NCI-H748 (cell line): ENCODE measurements around the gene KIF18A.

Source experiments
- DNase-seq: peaks from one replicate; lab custom pipeline; 2025; ENCODE audit not compliant: unreplicated experiment; lab: John Stamatoyannopoulos, UW

The KIF18A gene

DNA sequence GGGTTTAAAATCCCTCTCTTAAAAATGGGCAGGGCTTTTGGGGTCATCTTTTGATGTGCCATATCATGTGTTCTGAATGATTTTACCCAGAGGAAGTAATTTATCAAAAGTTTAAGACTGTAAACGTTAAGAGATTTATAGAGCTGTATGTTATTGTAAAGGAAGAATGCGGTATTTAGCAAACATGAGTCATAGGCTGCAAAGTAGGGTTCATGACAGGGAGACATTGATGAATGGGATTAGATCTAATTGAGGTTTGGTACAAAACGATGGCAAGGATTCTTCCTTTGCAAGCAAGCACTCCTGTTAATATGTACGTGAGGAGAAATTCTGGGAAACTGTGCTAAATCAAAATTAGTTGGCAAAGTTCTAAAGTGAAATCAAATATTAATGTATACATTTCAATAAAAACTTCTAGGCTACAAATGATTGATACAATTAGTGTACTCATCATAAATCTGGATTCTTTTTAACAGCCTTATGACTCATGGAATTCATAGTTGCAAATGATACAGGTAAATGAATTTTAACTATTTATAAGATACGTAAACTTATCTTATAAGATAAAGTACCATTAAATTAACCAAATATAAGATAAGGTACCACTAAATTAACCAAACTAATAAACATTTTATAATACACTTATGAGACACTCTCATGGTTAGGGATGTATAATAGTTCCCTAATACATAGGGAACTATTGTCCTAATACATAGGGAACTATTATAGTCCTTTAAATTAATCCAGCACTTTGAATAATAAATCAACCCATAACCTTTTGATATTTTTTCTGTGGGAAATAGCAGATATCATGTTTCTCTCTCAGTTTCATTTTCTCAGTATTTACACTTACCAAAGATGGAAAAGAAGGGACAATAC, 58.4 kb downstream of the KIF18A start:
- DNase-seq = peak; percentile 3

- DNase-seq = no peak
Observed at GRCh38 chr11:28048812-28049211, 59.1 kb downstream of the KIF18A start.

DNA sequence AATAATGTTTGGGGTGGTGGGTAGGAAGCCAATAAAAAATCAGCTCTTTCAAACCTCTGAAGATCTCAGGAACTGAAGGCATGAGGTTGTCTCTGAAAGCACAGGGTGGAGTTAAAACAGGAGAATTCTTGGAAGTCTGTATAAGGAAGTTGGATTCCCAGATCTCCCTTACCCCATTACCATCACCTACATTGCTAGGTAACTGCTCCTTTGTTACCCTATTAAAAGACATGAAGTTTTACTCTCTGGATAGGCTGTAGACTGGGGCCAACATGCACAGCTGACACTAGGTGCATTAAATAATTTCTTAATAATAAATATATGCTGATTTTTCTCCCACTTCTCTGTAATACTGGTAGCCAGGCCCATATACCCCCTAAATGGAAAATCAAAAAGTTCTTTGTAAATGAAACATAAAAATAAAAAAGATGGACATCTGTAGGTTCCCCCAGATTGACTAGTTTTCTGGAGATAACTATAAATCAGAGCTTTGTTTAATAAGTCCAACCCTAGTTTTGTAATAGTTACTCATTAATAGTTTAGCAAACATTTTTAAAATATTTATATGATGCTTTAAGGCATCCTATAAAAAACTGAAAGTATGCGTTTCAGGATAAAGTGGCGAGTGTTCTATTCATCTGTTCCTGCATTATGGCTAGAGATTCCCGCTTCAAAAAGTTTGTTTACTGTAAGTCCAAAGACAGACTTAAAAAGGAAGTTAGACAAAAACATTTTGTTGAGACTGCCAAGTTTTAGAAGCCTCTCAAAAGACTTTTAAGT, 63.8 kb downstream of the KIF18A start:
- no peak for DNase-seq

- DNase-seq = no peak
Observed at GRCh38 chr11:28040384-28040783, 67.6 kb downstream of the KIF18A start.

GRCh38 chr11:28038775-28039174, 69.2 kb downstream of the KIF18A start:
- no peak for DNase-seq

DNA sequence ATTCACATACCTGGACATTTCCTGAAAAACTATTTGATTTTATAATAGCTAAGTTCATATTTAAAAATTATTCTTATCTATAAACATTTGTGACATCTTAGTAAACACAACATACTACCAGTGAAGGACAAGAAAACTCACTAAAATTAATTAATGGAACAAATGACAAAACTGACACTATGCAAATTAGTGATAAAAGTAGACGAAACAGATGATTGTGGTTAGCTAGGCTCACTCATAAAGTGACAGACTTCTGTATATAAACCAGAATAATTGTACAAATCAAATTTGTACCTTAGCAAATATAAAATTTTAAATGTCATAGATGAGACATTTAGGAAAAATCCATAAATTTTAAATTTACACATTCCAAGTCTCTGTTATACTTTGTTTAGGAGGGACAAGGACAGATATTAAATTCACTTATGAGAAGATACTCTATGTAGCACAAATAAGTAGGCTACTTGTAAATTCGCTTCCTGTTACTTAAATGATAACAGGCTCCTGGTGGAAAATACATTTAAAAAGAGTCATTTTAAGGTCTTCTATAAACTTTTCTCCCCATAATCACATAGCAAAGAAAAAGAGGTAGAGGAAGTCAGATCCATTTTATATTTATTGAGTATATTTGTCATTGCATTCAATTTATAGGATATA, 81.2 kb downstream of the KIF18A start:
- no peak for DNase-seq

GRCh38 chr11:28017816-28018215, 90.1 kb downstream of the KIF18A start:
- no peak for DNase-seq

- DNase-seq = no peak
Observed at GRCh38 chr11:28011813-28012212, 96.1 kb downstream of the KIF18A start.

DNA sequence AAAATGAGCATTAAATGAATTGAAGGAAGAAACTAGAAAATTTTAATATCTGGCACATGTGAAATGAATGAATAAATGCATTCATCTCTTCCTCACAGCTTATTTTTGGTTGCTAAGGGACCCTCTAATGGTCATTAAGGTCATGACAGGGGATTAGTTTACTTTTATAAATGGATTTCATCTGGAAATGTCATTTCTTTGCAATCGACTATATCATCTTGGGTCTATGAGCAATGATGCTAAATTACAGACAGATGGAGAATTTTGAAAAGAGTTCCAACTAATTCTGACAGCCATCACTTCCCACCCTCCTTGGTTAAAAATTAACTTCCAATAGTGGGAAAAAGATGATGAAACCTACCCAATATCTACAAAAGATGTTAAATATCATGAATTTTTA, 98.0 kb downstream of the KIF18A start:
- no peak for DNase-seq

DNA sequence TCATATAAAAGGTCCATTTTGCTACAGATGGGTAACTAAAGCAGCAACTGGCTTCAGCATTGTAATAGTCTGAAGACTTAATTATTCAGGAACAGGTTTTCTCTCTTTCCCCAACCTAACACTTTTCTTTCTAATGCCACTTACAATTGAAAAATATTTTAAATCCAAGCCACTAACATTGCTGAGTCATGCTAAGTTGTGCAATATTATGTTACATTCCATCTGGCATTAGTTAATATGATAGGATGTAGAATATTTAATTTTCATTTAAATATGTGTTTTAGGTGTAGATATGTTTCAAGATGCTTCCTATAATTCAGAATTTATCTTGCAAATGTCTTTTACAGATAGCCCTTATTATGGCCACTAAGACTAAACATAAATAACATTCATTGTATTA, 98.6 kb downstream of the KIF18A start:
- DNase-seq = no peak

GRCh38 chr11:28003615-28004014, 104.3 kb downstream of the KIF18A start:
- DNase-seq = no peak

GRCh38 chr11:27998552-27998951, 109.4 kb downstream of the KIF18A start:
- peak; percentile 10 for DNase-seq

DNA sequence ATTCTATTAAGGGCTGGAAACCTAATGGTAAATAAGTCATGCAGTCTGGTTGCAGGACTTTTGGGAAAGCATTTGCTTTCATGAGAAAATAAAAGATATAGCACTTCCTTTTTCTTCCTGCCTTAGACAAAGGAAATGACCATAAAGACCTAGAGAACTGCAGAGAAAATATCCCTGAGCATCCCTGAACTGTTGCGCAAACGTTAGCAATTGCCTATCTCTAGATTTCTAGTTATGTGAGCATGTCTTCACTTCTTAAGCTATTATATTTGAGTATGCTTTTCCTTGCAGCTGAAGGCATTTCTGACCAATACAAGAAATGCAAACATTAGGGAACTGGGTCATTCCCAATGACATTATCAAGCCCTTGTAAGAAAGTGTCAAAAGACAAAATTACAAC, 110.6 kb downstream of the KIF18A start:
- no peak for DNase-seq

DNA sequence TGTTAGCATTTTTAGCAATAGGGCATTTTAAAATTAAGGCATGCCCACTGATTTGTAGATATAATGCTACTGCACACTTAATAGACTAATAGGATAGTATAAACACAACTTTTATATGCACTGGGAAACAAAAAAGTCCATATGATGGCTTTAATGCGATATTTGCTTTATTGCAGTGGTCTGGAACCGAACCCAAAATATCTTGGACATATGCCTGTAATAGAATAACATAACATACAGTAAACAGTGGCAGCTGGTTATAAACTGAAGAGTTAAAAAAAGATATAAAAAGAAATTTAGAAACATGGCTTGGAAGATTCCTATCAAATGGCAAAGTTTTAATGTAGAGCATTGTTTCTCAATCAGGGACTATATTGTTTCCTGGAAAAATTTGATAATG, 111.9 kb downstream of the KIF18A start:
- no peak for DNase-seq

GRCh38 chr11:27995083-27995482, 112.9 kb downstream of the KIF18A start:
- DNase-seq = no peak

- DNase-seq = no peak
Observed at GRCh38 chr11:27991736-27992135, 116.2 kb downstream of the KIF18A start.

DNA sequence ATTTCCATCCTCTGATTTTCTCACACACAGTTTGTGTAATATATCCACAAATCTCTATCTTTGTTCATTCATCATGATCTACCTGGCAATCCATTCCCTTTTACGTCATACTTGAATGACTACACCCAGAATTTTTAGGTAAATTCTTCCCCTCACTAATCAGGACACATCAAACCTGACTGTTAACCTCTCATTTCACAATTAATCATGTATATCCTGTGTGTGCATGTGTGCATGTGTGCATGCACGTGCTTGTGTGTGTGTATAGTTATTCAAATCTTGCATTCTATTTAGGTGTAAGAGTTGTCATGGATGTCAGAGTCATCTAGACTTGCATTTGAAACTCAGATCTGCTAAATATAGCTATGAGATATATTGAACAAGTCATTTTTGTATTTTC, 130.4 kb downstream of the KIF18A start:
- no peak for DNase-seq

DNA sequence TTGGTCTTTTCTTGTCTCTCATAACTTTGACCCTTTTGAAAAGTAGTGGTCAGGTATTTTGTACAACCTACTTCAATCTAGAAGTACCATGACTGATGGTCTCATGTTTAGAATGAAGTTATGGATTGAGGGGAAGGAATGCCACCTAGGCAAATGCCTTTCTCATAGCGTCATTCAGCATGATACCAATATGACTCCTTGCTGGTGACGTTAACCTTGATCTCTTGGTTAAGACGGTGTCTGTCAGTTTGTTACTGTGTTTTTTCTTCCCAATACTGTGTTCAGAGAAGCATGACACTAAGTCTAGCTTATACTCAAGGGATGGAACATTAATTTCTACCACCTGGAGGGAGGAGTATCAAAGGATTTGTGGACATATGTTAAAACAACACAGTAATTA, 130.9 kb downstream of the KIF18A start:
- no peak for DNase-seq

GRCh38 chr11:27976262-27976661, 131.7 kb downstream of the KIF18A start:
- no peak for DNase-seq

- no peak for DNase-seq
Observed at GRCh38 chr11:27973851-27974536, 134.0 kb downstream of the KIF18A start.

GRCh38 chr11:27972522-27973170, 135.3 kb downstream of the KIF18A start:
- no peak for DNase-seq
